Measurements from ENCODE around the gene AGBL1.

The AGBL1 gene

DNA sequence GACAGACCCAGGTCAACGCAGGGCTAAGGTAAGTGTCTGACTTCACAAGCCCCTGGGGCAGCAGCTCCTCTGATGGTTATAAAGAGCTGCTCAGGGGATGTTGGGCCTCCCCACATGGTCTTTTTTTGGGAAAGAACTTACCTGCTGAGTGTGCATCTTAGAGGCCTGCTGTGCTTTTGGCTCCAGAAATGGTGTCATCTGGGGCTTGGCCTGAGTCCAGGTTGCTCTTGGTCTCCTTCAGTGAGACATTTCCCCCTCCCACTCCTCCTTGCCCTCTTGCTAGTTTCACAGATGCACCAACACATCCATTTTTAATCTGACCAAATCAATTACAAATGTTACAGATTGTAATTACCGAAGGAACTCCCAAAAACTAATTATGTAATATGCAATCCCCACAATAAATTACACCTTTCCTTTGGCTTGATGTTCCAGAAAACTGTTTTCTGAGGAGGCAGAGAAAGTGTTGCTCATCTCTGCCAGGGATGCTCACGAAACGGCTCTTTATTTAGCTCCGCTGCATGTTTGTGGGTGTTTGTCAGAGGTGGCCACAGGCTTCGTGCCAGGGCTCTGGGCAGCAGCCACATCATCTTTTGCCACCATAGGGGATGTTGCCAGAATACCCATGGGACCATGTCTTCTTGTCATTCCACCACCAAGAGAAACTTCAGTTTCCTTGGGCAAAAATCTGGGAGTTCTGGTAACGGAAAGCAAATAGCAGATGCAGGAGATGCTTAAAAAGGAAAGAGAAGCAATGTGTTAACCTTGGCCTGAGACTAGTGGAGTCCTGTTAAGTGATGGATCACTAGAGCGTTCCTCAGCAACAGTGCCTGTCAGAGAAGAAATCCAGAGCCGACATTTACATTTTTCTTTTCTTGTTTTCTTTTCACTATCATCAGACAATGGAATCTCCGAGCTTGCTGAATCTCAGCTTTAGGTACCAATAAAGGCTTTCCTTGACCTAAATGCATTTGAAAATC lies 799.9 kb downstream of the AGBL1 start:
- H3K9me3 ChIP-seq (ENCODE audit: control insufficient read depth, insufficient read depth, low read depth, low read length) = no peaks in the 10 kb centered on the region
- H3K4me1 ChIP-seq (ENCODE audit: control insufficient read depth, insufficient read depth, low read length) = peaks cover 11% of the 10 kb centered on the region
- ChIA-PET CTCF (no interaction called here), POLR2A (interaction anchor here (0.6 kb wide), 1 partner anchor 717 kb away, joined by 4 read pairs; no protein-coding TSS in a partner anchor)
- H3K36me3 ChIP-seq (ENCODE audit: control insufficient read depth in 2 of 2, insufficient read depth in 1 of 2, low read length in 2 of 2) = no peaks in the 10 kb centered on the region
- no peak overlapping the region for H3K27ac ChIP-seq (ENCODE audit: extremely low read depth, low read depth, low read length)
- no peak for TF ChIP-seq ZNF610 (tag by site-specific recombination; IDR thresholded peaks at IDR 0.05; ENCODE audit: borderline replicate concordance)
- TF ChIP-seq, protein P1, sequence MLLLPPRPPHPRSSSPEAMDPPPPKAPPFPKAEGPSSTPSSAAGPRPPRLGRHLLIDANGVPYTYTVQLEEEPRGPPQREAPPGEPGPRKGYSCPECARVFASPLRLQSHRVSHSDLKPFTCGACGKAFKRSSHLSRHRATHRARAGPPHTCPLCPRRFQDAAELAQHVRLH (tag by site-specific recombination; IDR thresholded peaks at IDR 0.05) = no peak
- TF ChIP-seq ZNF560 (tag by site-specific recombination; IDR thresholded peaks at IDR 0.05; ENCODE audit: borderline replicate concordance) = no peak
- TF ChIP-seq BCL11A (tag by site-specific recombination; IDR thresholded peaks at IDR 0.05; ENCODE audit: low read depth) = no peak
- no peak for TF ChIP-seq ZNF830 (tag by site-specific recombination; IDR thresholded peaks at IDR 0.05; ENCODE audit: low read depth)
- TF ChIP-seq FEZF1 (tag by site-specific recombination; IDR thresholded peaks at IDR 0.05) = no peak
- no peak for TF ChIP-seq ZNF701 (tag by site-specific recombination; IDR thresholded peaks at IDR 0.05)
- no peak for TF ChIP-seq HOXD13 (CRISPR knock-in tag; IDR thresholded peaks at IDR 0.05; ENCODE audit: borderline replicate concordance)
- TF ChIP-seq GLI2 (tag by site-specific recombination; IDR thresholded peaks at IDR 0.05; ENCODE audit: borderline replicate concordance, low read depth) = no peak
- no peak for TF ChIP-seq ZNF548 (tag by site-specific recombination; IDR thresholded peaks at IDR 0.05)
- no peak for TF ChIP-seq KLF16 (tag by site-specific recombination; IDR thresholded peaks at IDR 0.05)
- TF ChIP-seq, protein P2, sequence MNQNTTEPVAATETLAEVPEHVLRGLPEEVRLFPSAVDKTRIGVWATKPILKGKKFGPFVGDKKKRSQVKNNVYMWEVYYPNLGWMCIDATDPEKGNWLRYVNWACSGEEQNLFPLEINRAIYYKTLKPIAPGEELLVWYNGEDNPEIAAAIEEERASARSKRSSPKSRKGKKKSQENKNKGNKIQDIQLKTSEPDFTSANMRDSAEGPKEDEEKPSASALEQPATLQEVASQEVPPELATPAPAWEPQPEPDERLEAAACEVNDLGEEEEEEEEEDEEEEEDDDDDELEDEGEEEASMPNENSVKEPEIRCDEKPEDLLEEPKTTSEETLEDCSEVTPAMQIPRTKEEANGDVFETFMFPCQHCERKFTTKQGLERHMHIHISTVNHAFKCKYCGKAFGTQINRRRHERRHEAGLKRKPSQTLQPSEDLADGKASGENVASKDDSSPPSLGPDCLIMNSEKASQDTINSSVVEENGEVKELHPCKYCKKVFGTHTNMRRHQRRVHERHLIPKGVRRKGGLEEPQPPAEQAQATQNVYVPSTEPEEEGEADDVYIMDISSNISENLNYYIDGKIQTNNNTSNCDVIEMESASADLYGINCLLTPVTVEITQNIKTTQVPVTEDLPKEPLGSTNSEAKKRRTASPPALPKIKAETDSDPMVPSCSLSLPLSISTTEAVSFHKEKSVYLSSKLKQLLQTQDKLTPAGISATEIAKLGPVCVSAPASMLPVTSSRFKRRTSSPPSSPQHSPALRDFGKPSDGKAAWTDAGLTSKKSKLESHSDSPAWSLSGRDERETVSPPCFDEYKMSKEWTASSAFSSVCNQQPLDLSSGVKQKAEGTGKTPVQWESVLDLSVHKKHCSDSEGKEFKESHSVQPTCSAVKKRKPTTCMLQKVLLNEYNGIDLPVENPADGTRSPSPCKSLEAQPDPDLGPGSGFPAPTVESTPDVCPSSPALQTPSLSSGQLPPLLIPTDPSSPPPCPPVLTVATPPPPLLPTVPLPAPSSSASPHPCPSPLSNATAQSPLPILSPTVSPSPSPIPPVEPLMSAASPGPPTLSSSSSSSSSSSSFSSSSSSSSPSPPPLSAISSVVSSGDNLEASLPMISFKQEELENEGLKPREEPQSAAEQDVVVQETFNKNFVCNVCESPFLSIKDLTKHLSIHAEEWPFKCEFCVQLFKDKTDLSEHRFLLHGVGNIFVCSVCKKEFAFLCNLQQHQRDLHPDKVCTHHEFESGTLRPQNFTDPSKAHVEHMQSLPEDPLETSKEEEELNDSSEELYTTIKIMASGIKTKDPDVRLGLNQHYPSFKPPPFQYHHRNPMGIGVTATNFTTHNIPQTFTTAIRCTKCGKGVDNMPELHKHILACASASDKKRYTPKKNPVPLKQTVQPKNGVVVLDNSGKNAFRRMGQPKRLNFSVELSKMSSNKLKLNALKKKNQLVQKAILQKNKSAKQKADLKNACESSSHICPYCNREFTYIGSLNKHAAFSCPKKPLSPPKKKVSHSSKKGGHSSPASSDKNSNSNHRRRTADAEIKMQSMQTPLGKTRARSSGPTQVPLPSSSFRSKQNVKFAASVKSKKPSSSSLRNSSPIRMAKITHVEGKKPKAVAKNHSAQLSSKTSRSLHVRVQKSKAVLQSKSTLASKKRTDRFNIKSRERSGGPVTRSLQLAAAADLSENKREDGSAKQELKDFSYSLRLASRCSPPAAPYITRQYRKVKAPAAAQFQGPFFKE (tag by site-specific recombination; IDR thresholded peaks at IDR 0.05; ENCODE audit: borderline replicate concordance) = no peak
- no peak for TF ChIP-seq ZFP37 (tag by site-specific recombination; IDR thresholded peaks at IDR 0.05)
- TF ChIP-seq, protein P3, sequence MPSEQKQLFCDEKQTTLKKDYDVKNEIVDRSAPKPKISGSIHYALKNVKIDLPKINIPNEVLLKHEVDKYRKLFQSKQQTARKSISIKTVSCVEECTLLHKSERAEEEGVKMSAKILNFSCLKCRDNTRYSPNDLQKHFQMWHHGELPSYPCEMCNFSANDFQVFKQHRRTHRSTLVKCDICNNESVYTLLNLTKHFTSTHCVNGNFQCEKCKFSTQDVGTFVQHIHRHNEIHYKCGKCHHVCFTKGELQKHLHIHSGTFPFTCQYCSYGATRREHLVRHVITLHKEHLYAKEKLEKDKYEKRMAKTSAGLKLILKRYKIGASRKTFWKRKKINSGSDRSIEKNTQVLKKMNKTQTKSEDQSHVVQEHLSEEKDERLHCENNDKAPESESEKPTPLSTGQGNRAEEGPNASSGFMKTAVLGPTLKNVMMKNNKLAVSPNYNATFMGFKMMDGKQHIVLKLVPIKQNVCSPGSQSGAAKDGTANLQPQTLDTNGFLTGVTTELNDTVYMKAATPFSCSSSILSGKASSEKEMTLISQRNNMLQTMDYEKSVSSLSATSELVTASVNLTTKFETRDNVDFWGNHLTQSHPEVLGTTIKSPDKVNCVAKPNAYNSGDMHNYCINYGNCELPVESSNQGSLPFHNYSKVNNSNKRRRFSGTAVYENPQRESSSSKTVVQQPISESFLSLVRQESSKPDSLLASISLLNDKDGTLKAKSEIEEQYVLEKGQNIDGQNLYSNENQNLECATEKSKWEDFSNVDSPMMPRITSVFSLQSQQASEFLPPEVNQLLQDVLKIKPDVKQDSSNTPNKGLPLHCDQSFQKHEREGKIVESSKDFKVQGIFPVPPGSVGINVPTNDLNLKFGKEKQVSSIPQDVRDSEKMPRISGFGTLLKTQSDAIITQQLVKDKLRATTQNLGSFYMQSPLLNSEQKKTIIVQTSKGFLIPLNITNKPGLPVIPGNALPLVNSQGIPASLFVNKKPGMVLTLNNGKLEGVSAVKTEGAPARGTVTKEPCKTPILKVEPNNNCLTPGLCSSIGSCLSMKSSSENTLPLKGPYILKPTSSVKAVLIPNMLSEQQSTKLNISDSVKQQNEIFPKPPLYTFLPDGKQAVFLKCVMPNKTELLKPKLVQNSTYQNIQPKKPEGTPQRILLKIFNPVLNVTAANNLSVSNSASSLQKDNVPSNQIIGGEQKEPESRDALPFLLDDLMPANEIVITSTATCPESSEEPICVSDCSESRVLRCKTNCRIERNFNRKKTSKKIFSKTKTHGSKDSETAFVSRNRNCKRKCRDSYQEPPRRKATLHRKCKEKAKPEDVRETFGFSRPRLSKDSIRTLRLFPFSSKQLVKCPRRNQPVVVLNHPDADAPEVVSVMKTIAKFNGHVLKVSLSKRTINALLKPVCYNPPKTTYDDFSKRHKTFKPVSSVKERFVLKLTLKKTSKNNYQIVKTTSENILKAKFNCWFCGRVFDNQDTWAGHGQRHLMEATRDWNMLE (tag by site-specific recombination; conservative IDR thresholded peaks at IDR 0.05; ENCODE audit: low read depth) = no peak
- no peak overlapping the region for H3K4me3 ChIP-seq (ENCODE audit: low read depth, low read length)
